Measurements from ENCODE around the gene SPDYE6. TPM values are rescaled to one million over a fixed set of nuclear protein-coding genes. Genes with fewer than 3 reads are reported as not detected.

The SPDYE6 gene
- total RNA-seq, 4 donors from 2014 or later, result not detected

GRCh38 chr7:102297487-102298218 is 58.6 kb downstream of the SPDYE6 start:
- intact Hi-C loops (cut with DNase I), result no loop called here
- 94 to 97% methylated on average over 10 of the region's 10 CpGs for WGBS, 2 donors
- TF ChIP-seq POLR2A (IDR thresholded peaks at IDR 0.05), result no peak
- no peak for TF ChIP-seq CTCF (IDR thresholded peaks at IDR 0.05)

GRCh38 chr7:102296514-102296913 is 59.7 kb downstream of the SPDYE6 start:
- H3K4me3 ChIP-seq (replicated peaks in 1 of 3), result no peak overlapping the region
- WGBS, 2 donors, result 95% methylated on average over 7 of the region's 7 CpGs
- H3K27me3 ChIP-seq, result no peaks in the 10 kb centered on the region
- TF ChIP-seq POLR2A (IDR thresholded peaks at IDR 0.05) (no peak), CTCF (IDR thresholded peaks at IDR 0.05) (no peak)
- intact Hi-C loops (cut with DNase I), result no loop called here
- DNase-seq, result no peak
- no peak overlapping the region for H3K27ac ChIP-seq
- no peaks in the 10 kb centered on the region for H3K36me3 ChIP-seq
- H3K4me1 ChIP-seq, result no peaks in the 10 kb centered on the region
- H3K9me3 ChIP-seq, result no peaks in the 10 kb centered on the region

More at GRCh38 chr7:102297487-102298218, 58.6 kb downstream of the SPDYE6 start:
- Histone ChIP-seq H3K4me3 (replicated peaks in 1 of 3) (no peak overlapping the region), H3K4me1 (peaks cover 5 to 7% of the 10 kb centered on the region in 2 donors), H3K36me3 (no peaks in the 10 kb centered on the region), H3K27me3 (no peaks in the 10 kb centered on the region), H3K9me3 (no peaks in the 10 kb centered on the region), H3K27ac (no peak overlapping the region)
- DNase-seq, result no peak

DNA sequence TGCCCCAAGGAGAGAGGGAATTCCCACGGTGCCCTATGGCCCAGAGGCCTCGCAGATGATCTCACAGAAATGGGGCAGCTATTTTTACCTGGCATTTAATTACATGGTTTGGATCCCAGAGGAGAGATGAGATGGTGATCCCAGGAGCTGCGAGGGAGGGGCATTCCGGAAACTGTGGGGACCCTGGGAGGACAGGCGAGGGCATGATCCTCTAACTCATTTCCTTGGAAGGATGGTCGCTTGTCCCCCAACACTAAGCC is 60.1 kb downstream of the SPDYE6 start:
- no peaks in the 10 kb centered on the region for H3K27me3 ChIP-seq
- WGBS, 2 donors, result 88 to 93% methylated on average over 6 of the region's 6 CpGs
- no peak overlapping the region for H3K4me3 ChIP-seq (replicated peaks in 1 of 3)
- no peak for DNase-seq
- no peaks in the 10 kb centered on the region for H3K9me3 ChIP-seq
- H3K36me3 ChIP-seq, result no peaks in the 10 kb centered on the region
- intact Hi-C loops (cut with DNase I), result no loop called here
- no peaks in the 10 kb centered on the region for H3K4me1 ChIP-seq
- no peak overlapping the region for H3K27ac ChIP-seq
- TF ChIP-seq CTCF (IDR thresholded peaks at IDR 0.05) (no peak), POLR2A (IDR thresholded peaks at IDR 0.05) (no peak)

Small RNA genes lying within 50 kb of the gene (microRNA-seq; reads per million reads assigned to microRNA genes)
- gene MIR548O, result not detected

Small RNA genes lying within 50 kb of the gene (small RNA-seq; reads per million reads assigned to genes)
- gene AC091390.4 (not detected), gene MIR548O (not detected), gene RF00019 (not detected)

Other genes starting within 250 kb of the SPDYE6 start
- gene SH2B2, start 69.6 kb downstream of the SPDYE6 start, total RNA-seq, result 10 to 100 TPM in 3 of 4 donors, 1 to 10 TPM in 1; 7.7 to 19.3 (median 14.6) TPM
- 10 to 100 TPM; 31.8 to 43.7 (median 37.7) TPM for gene PRKRIP1, start 39.9 kb upstream of the SPDYE6 start, total RNA-seq
- gene ORAI2, start 77.1 kb upstream of the SPDYE6 start, total RNA-seq, result 100 to 1,000 TPM in 2 of 4 donors, 10 to 100 TPM in 2; 41.8 to 133 (median 81.4) TPM
- gene ALKBH4, start 108.4 kb upstream of the SPDYE6 start, total RNA-seq, result 10 to 100 TPM; 16.9 to 42.2 (median 28.6) TPM
- 10 to 100 TPM; 11.4 to 23.5 (median 16.4) TPM for gene LRWD1, start 108.5 kb upstream of the SPDYE6 start, total RNA-seq
- gene POLR2J, start 122.5 kb upstream of the SPDYE6 start, total RNA-seq, result 10 to 100 TPM in 3 of 4 donors, 1 to 10 TPM in 1; 6.9 to 31.5 (median 20.8) TPM
- gene RASA4B, start 161.3 kb upstream of the SPDYE6 start, total RNA-seq, result 10 to 100 TPM in 1 of 4 donors, 1 to 10 TPM in 2, under 1 TPM in 1; 0.98 to 14.6 (median 6.4) TPM
- 10 to 100 TPM in 2 of 4 donors, 1 to 10 TPM in 2; 2.7 to 19.5 (median 13.2) TPM for gene UPK3BL2, start 187.3 kb upstream of the SPDYE6 start, total RNA-seq
- under 1 TPM in 1 of 4 donors, not detected in 3; 0.45 TPM for gene SPDYE2, start 194.8 kb upstream of the SPDYE6 start, total RNA-seq
- 10 to 100 TPM; 26.2 to 66.7 (median 31.9) TPM for gene POLR2J3, start 216.1 kb upstream of the SPDYE6 start, total RNA-seq

All from thyroid gland (tissue), 4 donors.